ENCODE data around the gene MMAA. TPM values are rescaled to one million over a fixed set of nuclear protein-coding genes. Genes with fewer than 3 reads are reported as not detected.

The MMAA gene
- total and polyA plus RNA-seq, 4 donors = 4.8 to 18.9 (median 15.3) TPM

- Histone ChIP-seq H3K9ac (ENCODE audit: low read depth in 1 of 2, low read length in 2 of 2) (no peak overlapping the region), H3K9me3 (ENCODE audit: control insufficient read depth in 4 of 4, low read length in 3 of 4) (no peaks in the 10 kb centered on the region), H3K27ac (ENCODE audit: low read depth in 1 of 2, low read length in 2 of 2) (no peak overlapping the region), H3K27me3 (ENCODE audit: control insufficient read depth in 4 of 4, insufficient read depth in 4 of 4, low read length in 3 of 4) (no peaks in the 10 kb centered on the region), H3K4me1 (ENCODE audit: control insufficient read depth in 4 of 4, insufficient read depth in 4 of 4, low read length in 3 of 4) (no peaks in the 10 kb centered on the region), H3K4me3 (ENCODE audit: low read depth in 1 of 3, low read length in 3 of 3) (no peak overlapping the region), H3K36me3 (ENCODE audit: control insufficient read depth in 4 of 4, insufficient read depth in 3 of 4, low read depth in 1 of 4, low read length in 3 of 4) (no peaks in the 10 kb centered on the region)
- WGBS = 65% methylated on average over 1 of the region's 1 CpG
- no peak for DNase-seq (ENCODE audit: low spot score)
- no peak for TF ChIP-seq CTCF (IDR thresholded peaks at IDR 0.05; ENCODE audit: low read depth, low read length, missing input control)
- no peak for TF ChIP-seq HNF4G (IDR thresholded peaks at IDR 0.05)
- TF ChIP-seq NR2F2 (IDR thresholded peaks at IDR 0.05) = no peak
- no peak for TF ChIP-seq SP1 (IDR thresholded peaks at IDR 0.05)
Observed at GRCh38 chr4:145679520-145679919, 60.3 kb downstream of the MMAA start.

GRCh38 chr4:145679991-145680455 lies 60.8 kb downstream of the MMAA start, which contains the start of gene C4orf51:
Gene C4orf51, plus strand, starts transcription at chr4:145680146. Its CDS starts 58 bp downstream, at chr4:145680204.
- Histone ChIP-seq H3K9me3 (ENCODE audit: control insufficient read depth in 4 of 4, low read length in 3 of 4) (no peaks in the 10 kb centered on the region), H3K4me1 (ENCODE audit: control insufficient read depth in 4 of 4, insufficient read depth in 4 of 4, low read length in 3 of 4) (no peaks in the 10 kb centered on the region), H3K27ac (ENCODE audit: low read depth in 1 of 2, low read length in 2 of 2) (no peak within 1 kb of the TSS), H3K4me3 (ENCODE audit: low read depth in 1 of 3, low read length in 3 of 3) (no peak within 1 kb of the TSS), H3K27me3 (ENCODE audit: control insufficient read depth in 4 of 4, insufficient read depth in 4 of 4, low read length in 3 of 4) (no peaks in the 10 kb centered on the region), H3K9ac (ENCODE audit: low read depth in 1 of 2, low read length in 2 of 2) (no peak within 1 kb of the TSS), H3K36me3 (ENCODE audit: control insufficient read depth in 4 of 4, insufficient read depth in 3 of 4, low read depth in 1 of 4, low read length in 3 of 4) (no peaks in the 10 kb centered on the region)
- 68% methylated on average over 6 of the region's 6 CpGs for WGBS
- DNase-seq (ENCODE audit: low spot score) = no peak
- no peak for TF ChIP-seq REST (IDR thresholded peaks at IDR 0.05)
- TF ChIP-seq FOXA2 (IDR thresholded peaks at IDR 0.05) = no peak
- TF ChIP-seq GABPA (IDR thresholded peaks at IDR 0.05 in 1 of 2, conservative IDR thresholded peaks at IDR 0.05 in 1 of 2) = no peak
- peak; percentile 28 for TF ChIP-seq NR2F2 (IDR thresholded peaks at IDR 0.05)

- Histone ChIP-seq H3K4me1 (ENCODE audit: control insufficient read depth in 4 of 4, insufficient read depth in 4 of 4, low read length in 3 of 4) (no peaks in the 10 kb centered on the region), H3K4me3 (ENCODE audit: low read depth in 1 of 3, low read length in 3 of 3) (no peak overlapping the region), H3K27me3 (ENCODE audit: control insufficient read depth in 4 of 4, insufficient read depth in 4 of 4, low read length in 3 of 4) (no peaks in the 10 kb centered on the region), H3K27ac (ENCODE audit: low read depth in 1 of 2, low read length in 2 of 2) (no peak overlapping the region), H3K36me3 (ENCODE audit: control insufficient read depth in 4 of 4, insufficient read depth in 3 of 4, low read depth in 1 of 4, low read length in 3 of 4) (no peaks in the 10 kb centered on the region), H3K9me3 (ENCODE audit: control insufficient read depth in 4 of 4, low read length in 3 of 4) (no peaks in the 10 kb centered on the region), H3K9ac (ENCODE audit: low read depth in 1 of 2, low read length in 2 of 2) (no peak overlapping the region)
- no peak for DNase-seq (ENCODE audit: low spot score)
- 89% methylated on average over 1 of the region's 1 CpG for WGBS
- TF ChIP-seq TAF1 (conservative IDR thresholded peaks at IDR 0.05) = no peak
- no peak for TF ChIP-seq JUND (IDR thresholded peaks at IDR 0.05)
- TF ChIP-seq HNF4G (IDR thresholded peaks at IDR 0.05) = no peak
- no peak for TF ChIP-seq CTCF (IDR thresholded peaks at IDR 0.05; ENCODE audit: low read depth, low read length, missing input control)
- no peak for TF ChIP-seq FOXA2 (IDR thresholded peaks at IDR 0.05)
- TF ChIP-seq SP1 (IDR thresholded peaks at IDR 0.05) = no peak
- TF ChIP-seq MAX (IDR thresholded peaks at IDR 0.05) = no peak
- TF ChIP-seq FOXA1 (IDR thresholded peaks at IDR 0.05) = no peak
- no peak for TF ChIP-seq HNF4A (conservative IDR thresholded peaks at IDR 0.05)
- no peak for TF ChIP-seq YY1 (IDR thresholded peaks at IDR 0.05)
- no peak for TF ChIP-seq EGR1 (IDR thresholded peaks at IDR 0.05; ENCODE audit: low read depth in 2 of 2)
- TF ChIP-seq ZBTB33 (IDR thresholded peaks at IDR 0.05) = no peak
- no peak for TF ChIP-seq RXRA (IDR thresholded peaks at IDR 0.05)
- TF ChIP-seq RAD21 (IDR thresholded peaks at IDR 0.05) = no peak
- no peak for TF ChIP-seq GABPA (IDR thresholded peaks at IDR 0.05 in 1 of 2, conservative IDR thresholded peaks at IDR 0.05 in 1 of 2)
- TF ChIP-seq NR2F2 (IDR thresholded peaks at IDR 0.05) = no peak
Observed at GRCh38 chr4:145680902-145681301, 61.7 kb downstream of the MMAA start.

Measured in liver (tissue), 9 donors.